HCT116 (cell line): ENCODE results near the gene AMOTL2. TPM values are rescaled to one million over a fixed set of nuclear protein-coding genes. Genes with fewer than 3 reads are reported as not detected.

Source experiments
- ATAC-seq: fragments of 200-7000 bp; cut with Tn5 transposase; 2 replicates; pipeline ENCODE4 v1.9.1; 2020; ENCODE audit warnings: mild to moderate bottlenecking, moderate library complexity
- BruUV-seq: library from RNA; stranded (reverse); fragments of 400-500 nt; replicated peaks from 2 replicates; lab custom pipeline; 2021; lab: Mats Ljungman, UMichigan
- CTCF ChIA-PET: fragments of 300-600 bp; sonication (Branson Sonifier 250); formaldehyde crosslinking; loops from one replicate; lab custom pipeline; 2021; ENCODE audit warnings: antibody characterized with exemption; lab: Charles Lee
- POLR2A ChIA-PET: fragments of 300-600, 350-600 bp; sonication (Branson Sonifier 250); formaldehyde crosslinking; loops from one replicate; lab custom pipeline; 2021; ENCODE audit warnings: antibody characterized with exemption; lab: Charles Lee
- RAD21 ChIA-PET, 2 experiments: fragments of 300-600 bp; sonication (Branson Sonifier 250); formaldehyde crosslinking; loops; one replicate each; lab custom pipeline; 2023; ENCODE audit warnings: low total read pairs in 2 of 2; ENCODE audit not compliant: uncharacterized antibody in 2 of 2, unreplicated experiment in 2 of 2, low non-redundant PET in 1 of 2; lab: Charles Lee
- DNase-seq: peaks from one replicate; pipeline ENCODE4 v3.0.0-alpha.2; 2010; ENCODE audit warnings: low read depth, low spot score
- H2AFZ ChIP-seq: fragments of 200-600 bp; shearing (Covaris generic), sonication (generic); 2 replicates; pipeline ENCODE4 v1.6.1; 2017; ENCODE audit warnings: low read depth, mixed run types, mixed read lengths, antibody characterized with exemption, low read length; ENCODE audit not compliant: poor library complexity, severe bottlenecking
- H3K27ac ChIP-seq: 2 replicates; pipeline ENCODE4 v1.5.1; 2012; ENCODE audit warnings: low read depth, low read length
- H3K27me3 ChIP-seq: fragments of 200-600 bp; sonication (generic); 2 replicates; pipeline ENCODE4 v1.6.1; 2016; ENCODE audit warnings: mixed run types, low read length, mixed read lengths; ENCODE audit not compliant: insufficient read depth
- H3K36me3 ChIP-seq, 2 experiments: fragments of 200-500 bp in 1 of 2; fragments of 200-600 bp in 1 of 2; sonication (Bioruptor generic) in 1 of 2; sonication (generic) in 1 of 2; 2 replicates each; pipeline versions ENCODE4 v1.5.1 to v1.6.1; 2014 to 2016; ENCODE audit warnings: low read length in 2 of 2, inconsistent platforms in 1 of 2, mixed read lengths in 1 of 2, mixed run types in 1 of 2; ENCODE audit not compliant: insufficient read depth in 2 of 2, control insufficient read depth in 1 of 2
- H3K4me1 ChIP-seq, 2 experiments: fragments of 200-600 bp in 1 of 2; sonication (generic) in 1 of 2; 2 replicates each; pipeline versions ENCODE4 v1.5.1 to v1.6.1; 2012 to 2017; ENCODE audit warnings: low read length in 2 of 2, inconsistent platforms in 1 of 2, mild to moderate bottlenecking in 1 of 2, mixed read lengths in 1 of 2, mixed run types in 1 of 2, moderate library complexity in 1 of 2; ENCODE audit not compliant: insufficient read depth in 2 of 2, control insufficient read depth in 1 of 2
- H3K4me2 ChIP-seq: fragments of 200-600 bp; sonication (generic); 2 replicates; pipeline ENCODE4 v1.6.1; 2017; ENCODE audit warnings: mixed run types, low read length, mixed read lengths
- H3K4me3 ChIP-seq, 2 experiments: fragments of 200-600 bp in 1 of 2; sonication (generic) in 1 of 2; replicated peaks in 1 of 2; 2 replicates each; pipeline ENCODE4 v1.5.1; 2011 to 2016; ENCODE audit warnings: low read length in 2 of 2, control low read depth in 1 of 2, low read depth in 1 of 2, mild to moderate bottlenecking in 1 of 2, mixed read lengths in 1 of 2, mixed run types in 1 of 2
- H3K79me2 ChIP-seq: fragments of 200-600 bp; sonication (generic); 2 replicates; pipeline ENCODE4 v1.6.1; 2017; ENCODE audit warnings: mild to moderate bottlenecking, mixed run types, low read length, moderate library complexity, mixed read lengths; ENCODE audit not compliant: insufficient read depth
- H3K9ac ChIP-seq: fragments of 200-600 bp; sonication (generic); 2 replicates; pipeline ENCODE4 v1.6.1; 2016; ENCODE audit warnings: low read length, mixed read lengths
- H3K9me2 ChIP-seq: fragments of 200-600 bp; sonication (generic), shearing (Covaris generic); 2 replicates; pipeline ENCODE4 v1.6.1; 2017; ENCODE audit warnings: mixed run types, mild to moderate bottlenecking, moderate library complexity; ENCODE audit not compliant: insufficient read depth
- H3K9me3 ChIP-seq, 2 experiments: fragments of 200-500 bp in 1 of 2; fragments of 200-600 bp in 1 of 2; sonication (Bioruptor generic) in 1 of 2; sonication (generic) in 1 of 2; 2 replicates each; pipeline ENCODE4 v1.6.1; 2014 to 2017; ENCODE audit warnings: low read length in 2 of 2, mixed read lengths in 2 of 2, inconsistent platforms in 1 of 2, low read depth in 1 of 2, mild to moderate bottlenecking in 1 of 2, mixed run types in 1 of 2, moderate library complexity in 1 of 2; ENCODE audit not compliant: control insufficient read depth in 1 of 2, insufficient read depth in 1 of 2
- H4K20me1 ChIP-seq: fragments of 200-600 bp; sonication (generic), shearing (Covaris generic); 2 replicates; pipeline ENCODE4 v1.6.1; 2017; ENCODE audit warnings: mixed run types, mild to moderate bottlenecking, moderate library complexity; ENCODE audit not compliant: insufficient read depth
- CBX3 ChIP-seq: IDR thresholded peaks from 2 replicates; pipeline ENCODE4 v1.6.1; 2012; ENCODE audit warnings: low read depth
- CEBPB ChIP-seq: IDR thresholded peaks from 2 replicates; pipeline ENCODE4 v1.6.1; 2012; ENCODE audit warnings: low read depth
- CTCF ChIP-seq, 3 experiments: fragments of 200-600 bp in 1 of 3; sonication (generic) in 1 of 3; IDR thresholded peaks in 2 of 3; conservative IDR thresholded peaks in 1 of 3; 2 replicates each; pipeline ENCODE4 v1.5.1; 2012 to 2017; ENCODE audit warnings: low read depth in 2 of 3, low read length in 2 of 3, antibody characterized with exemption in 1 of 3, borderline replicate concordance in 1 of 3, control low read depth in 1 of 3, mild to moderate bottlenecking in 1 of 3, mixed read lengths in 1 of 3, mixed run types in 1 of 3, moderate library complexity in 1 of 3; ENCODE audit not compliant: insufficient read depth in 1 of 3
- EGR1 ChIP-seq: IDR thresholded peaks from 2 replicates; pipeline ENCODE4 v1.6.1; 2012; ENCODE audit warnings: low read depth
- ELF1 ChIP-seq: IDR thresholded peaks from 2 replicates; pipeline ENCODE4 v1.6.1; 2012; ENCODE audit warnings: low read depth, borderline replicate concordance
- EZH2phosphoT487 ChIP-seq: fragments of 200-600 bp; IDR thresholded peaks from 2 replicates; pipeline ENCODE4 v1.6.1; 2018; ENCODE audit warnings: antibody characterized with exemption, borderline replicate concordance
- FOSL1 ChIP-seq: IDR thresholded peaks from 2 replicates; pipeline ENCODE4 v1.6.1; 2012; ENCODE audit warnings: low read depth
- JUND ChIP-seq: IDR thresholded peaks from 2 replicates; pipeline ENCODE4 v1.6.1; 2012
- POLR2A ChIP-seq: IDR thresholded peaks from 2 replicates; pipeline ENCODE4 v1.7.0; 2011; ENCODE audit warnings: borderline replicate concordance; ENCODE audit not compliant: insufficient read depth, insufficient read length; ENCODE audit errors: extremely low read depth
- POLR2AphosphoS5 ChIP-seq: IDR thresholded peaks from 2 replicates; pipeline ENCODE4 v1.6.1; 2011; ENCODE audit warnings: mild to moderate bottlenecking, low read depth, low read length, moderate library complexity
- RAD21 ChIP-seq: IDR thresholded peaks from 2 replicates; pipeline ENCODE4 v1.6.1; 2012; ENCODE audit warnings: low read depth, mild to moderate bottlenecking
- REST ChIP-seq: IDR thresholded peaks from 2 replicates; pipeline ENCODE4 v1.6.1; 2012; ENCODE audit warnings: low read depth
- SIN3A ChIP-seq: IDR thresholded peaks from 2 replicates; pipeline ENCODE4 v1.6.1; 2012; ENCODE audit warnings: low read depth
- SP1 ChIP-seq: IDR thresholded peaks from 2 replicates; pipeline ENCODE4 v1.6.1; 2012; ENCODE audit warnings: low read depth
- TCF7L2 ChIP-seq: IDR thresholded peaks from 2 replicates; pipeline ENCODE4 v1.7.0; 2011; ENCODE audit warnings: borderline replicate concordance, inconsistent platforms; ENCODE audit not compliant: insufficient read depth, insufficient read length; ENCODE audit errors: extremely low read depth
- ZBTB33 ChIP-seq: IDR thresholded peaks from 2 replicates; pipeline ENCODE4 v1.6.1; 2011; ENCODE audit warnings: mild to moderate bottlenecking, low read length, moderate library complexity; ENCODE audit not compliant: insufficient replicate concordance; ENCODE audit errors: extremely low read depth
- ZFX ChIP-seq: fragments of 450-650 bp; IDR thresholded peaks from 2 replicates; pipeline ENCODE4 v1.6.1; 2017
- ZNF274 ChIP-seq: fragments of 200-500 bp; sonication (Bioruptor generic); IDR thresholded peaks from 2 replicates; pipeline ENCODE4 v1.6.1; 2014; ENCODE audit warnings: mild to moderate bottlenecking, low read depth, low read length, inconsistent platforms
- intact Hi-C: fragments of 100-400 bp; cut with micrococcal nuclease; formaldehyde crosslinking; loops from 2 replicates; pipeline ENCODE4 v1.10.0; 2022
- total RNA-seq: library from RNA; stranded (reverse); gene quantifications from one replicate; pipeline ENCODE4 v1.2.1, GENCODE V29; 2021; ENCODE audit not compliant: unreplicated experiment
- TF ChIP-seq, protein P1 (sequence below): IDR thresholded peaks from 2 replicates; pipeline ENCODE4 v1.6.1; 2012
- TF ChIP-seq, protein P2 (sequence below): IDR thresholded peaks from 2 replicates; pipeline ENCODE4 v1.6.1; 2012

The AMOTL2 gene
- total RNA-seq, 1 experiment from 2014 or later, result 54.0 TPM

- Histone ChIP-seq H3K9ac (no peak overlapping the region), H3K4me3 (no peak overlapping the region), H3K9me2 (no peaks in the 10 kb centered on the region), H3K4me1 (peaks cover 7 to 33% of the 10 kb centered on the region in 2 experiments), H3K27ac (no peak overlapping the region), H2AFZ (no peak overlapping the region), H3K36me3 (no peaks in the 10 kb centered on the region), H3K9me3 (peaks cover 0 to 10% of the 10 kb centered on the region in 2 experiments; a peak in 1 of 4 replicates), H3K4me2 (no peak overlapping the region), H3K27me3 (no peaks in the 10 kb centered on the region), H4K20me1 (no peaks in the 10 kb centered on the region), H3K79me2 (no peaks in the 10 kb centered on the region)
- BruUV-seq, result no TSS peak
- CTCF ChIA-PET, result interaction anchor here (1.3 kb wide), 1 partner anchor 13 kb away, joined by 3 read pairs; no protein-coding TSS in a partner anchor
- ATAC-seq, result no peak
- intact Hi-C loops, result no loop called here
- POLR2A ChIA-PET, result no interaction called here
- RAD21 ChIA-PET, result no interaction called here
- TF ChIP-seq CTCF (IDR thresholded peaks at IDR 0.05 in 2 of 3, conservative IDR thresholded peaks at IDR 0.05 in 1 of 3; ENCODE audit: borderline replicate concordance in 1 of 3, insufficient read depth in 1 of 3, low read depth in 2 of 3, low read length in 2 of 3) (no peak), REST (no peak), ZNF274 (no peak), FOSL1 (no peak), CEBPB (no peak), CBX3 (no peak), ZFX (no peak), ZBTB33 (no peak), POLR2AphosphoS5 (no peak), POLR2A (no peak), EZH2phosphoT487 (no peak), SIN3A (no peak), RAD21 (no peak), SP1 (no peak), ELF1 (no peak), TCF7L2 (no peak), JUND (no peak), EGR1 (no peak)
- TF ChIP-seq, protein P1, sequence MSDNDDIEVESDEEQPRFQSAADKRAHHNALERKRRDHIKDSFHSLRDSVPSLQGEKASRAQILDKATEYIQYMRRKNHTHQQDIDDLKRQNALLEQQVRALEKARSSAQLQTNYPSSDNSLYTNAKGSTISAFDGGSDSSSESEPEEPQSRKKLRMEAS, result no peak
- TF ChIP-seq, protein P2, sequence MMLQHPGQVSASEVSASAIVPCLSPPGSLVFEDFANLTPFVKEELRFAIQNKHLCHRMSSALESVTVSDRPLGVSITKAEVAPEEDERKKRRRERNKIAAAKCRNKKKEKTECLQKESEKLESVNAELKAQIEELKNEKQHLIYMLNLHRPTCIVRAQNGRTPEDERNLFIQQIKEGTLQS, result no peak
- no peak for DNase-seq
Measured at GRCh38 chr3:134345202-134345601, 29.0 kb downstream of the AMOTL2 start.
